ENCODE data around the gene WDR59. TPM values are rescaled to one million over a fixed set of nuclear protein-coding genes. Genes with fewer than 3 reads are reported as not detected.

The WDR59 gene
- total RNA-seq, 1 donor from 2014 or later: 64.0 TPM

- no peak overlapping the region for H3K27ac ChIP-seq
- no peak overlapping the region for H3K27ac Mint-ChIP-seq
- H3K79me2 ChIP-seq (ENCODE audit: low read depth): peaks cover 100% of the 10 kb centered on the region
- no peaks in the 10 kb centered on the region for H3K36me3 ChIP-seq
- H3K4me2 ChIP-seq: no peak overlapping the region
- no peaks in the 10 kb centered on the region for H3K27me3 Mint-ChIP-seq (ENCODE audit: insufficient read depth, low read depth)
- no peak overlapping the region for H3K9ac ChIP-seq
- H3K4me1 ChIP-seq: no peaks in the 10 kb centered on the region
- H4K20me1 ChIP-seq (ENCODE audit: low read depth): peaks cover 74% of the 10 kb centered on the region
- peaks cover 11% of the 10 kb centered on the region for H3K9me3 Mint-ChIP-seq
- DNase-seq (ENCODE audit: low spot score): no peak
- H3K36me3 Mint-ChIP-seq: peaks cover 43% of the 10 kb centered on the region
- no peaks in the 10 kb centered on the region for H3F3A ChIP-seq (ENCODE audit: low read depth)
- H3K9me3 ChIP-seq (ENCODE audit: low read depth): no peaks in the 10 kb centered on the region
- peaks cover 16% of the 10 kb centered on the region for H3K4me1 Mint-ChIP-seq
- TF ChIP-seq EZH2phosphoT487 (IDR thresholded peaks at IDR 0.05) (no peak), EZH2 (IDR thresholded peaks at IDR 0.05) (no peak)
- TF ChIP-seq, protein P1, sequence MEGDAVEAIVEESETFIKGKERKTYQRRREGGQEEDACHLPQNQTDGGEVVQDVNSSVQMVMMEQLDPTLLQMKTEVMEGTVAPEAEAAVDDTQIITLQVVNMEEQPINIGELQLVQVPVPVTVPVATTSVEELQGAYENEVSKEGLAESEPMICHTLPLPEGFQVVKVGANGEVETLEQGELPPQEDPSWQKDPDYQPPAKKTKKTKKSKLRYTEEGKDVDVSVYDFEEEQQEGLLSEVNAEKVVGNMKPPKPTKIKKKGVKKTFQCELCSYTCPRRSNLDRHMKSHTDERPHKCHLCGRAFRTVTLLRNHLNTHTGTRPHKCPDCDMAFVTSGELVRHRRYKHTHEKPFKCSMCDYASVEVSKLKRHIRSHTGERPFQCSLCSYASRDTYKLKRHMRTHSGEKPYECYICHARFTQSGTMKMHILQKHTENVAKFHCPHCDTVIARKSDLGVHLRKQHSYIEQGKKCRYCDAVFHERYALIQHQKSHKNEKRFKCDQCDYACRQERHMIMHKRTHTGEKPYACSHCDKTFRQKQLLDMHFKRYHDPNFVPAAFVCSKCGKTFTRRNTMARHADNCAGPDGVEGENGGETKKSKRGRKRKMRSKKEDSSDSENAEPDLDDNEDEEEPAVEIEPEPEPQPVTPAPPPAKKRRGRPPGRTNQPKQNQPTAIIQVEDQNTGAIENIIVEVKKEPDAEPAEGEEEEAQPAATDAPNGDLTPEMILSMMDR (IDR thresholded peaks at IDR 0.05): no peak
- H2AFZ ChIP-seq (replicated peaks): no peak overlapping the region
- H3K4me3 Mint-ChIP-seq: no peak overlapping the region
- no peak overlapping the region for H3K4me3 ChIP-seq
- no peaks in the 10 kb centered on the region for H3K27me3 ChIP-seq
Observed at GRCh38 chr16:75007443-75007842, 22.5 kb upstream of the WDR59 start.

DNA sequence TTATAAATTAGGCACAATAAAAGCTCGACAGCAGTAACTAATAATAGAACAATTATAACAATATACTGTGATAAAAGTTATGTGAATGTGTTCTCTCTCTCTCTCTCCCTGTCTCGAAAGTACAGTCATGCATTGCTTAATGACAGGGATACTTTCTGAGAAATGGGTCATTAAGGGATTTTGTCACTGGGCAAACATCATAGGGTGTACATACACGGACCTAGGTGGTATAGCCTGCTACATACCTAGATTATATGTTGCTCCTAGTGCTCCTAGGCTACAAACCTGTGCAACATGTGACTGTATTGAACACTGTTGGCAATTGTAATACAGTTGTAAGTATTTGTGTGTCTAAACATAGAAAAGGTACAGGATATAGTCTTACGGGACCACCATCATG lies 20.8 kb upstream of the WDR59 start:
- no peak for DNase-seq (ENCODE audit: low spot score)
- Histone ChIP-seq H2AFZ (replicated peaks) (no peak overlapping the region), H3K4me2 (no peak overlapping the region), H4K20me1 (ENCODE audit: low read depth) (peaks cover 78% of the 10 kb centered on the region), H3F3A (ENCODE audit: low read depth) (peaks cover under 1% of the 10 kb centered on the region), H3K36me3 (no peaks in the 10 kb centered on the region), H3K27me3 (no peaks in the 10 kb centered on the region), H3K9me3 (ENCODE audit: low read depth) (no peaks in the 10 kb centered on the region), H3K27ac (no peak overlapping the region), H3K9ac (no peak overlapping the region), H3K4me1 (peaks cover 10% of the 10 kb centered on the region), H3K4me3 (no peak overlapping the region), H3K79me2 (ENCODE audit: low read depth) (peaks cover 100% of the 10 kb centered on the region)
- H3K27ac Mint-ChIP-seq: no peak overlapping the region
- TF ChIP-seq, protein P1 (IDR thresholded peaks at IDR 0.05): no peak
- TF ChIP-seq EZH2 (IDR thresholded peaks at IDR 0.05) (no peak), EZH2phosphoT487 (IDR thresholded peaks at IDR 0.05) (no peak)
- H3K27me3 Mint-ChIP-seq (ENCODE audit: insufficient read depth, low read depth): no peaks in the 10 kb centered on the region
- peaks cover 22% of the 10 kb centered on the region for H3K4me1 Mint-ChIP-seq
- H3K9me3 Mint-ChIP-seq: peaks cover 11% of the 10 kb centered on the region
- H3K4me3 Mint-ChIP-seq: no peak overlapping the region
- peaks cover 42% of the 10 kb centered on the region for H3K36me3 Mint-ChIP-seq

DNA sequence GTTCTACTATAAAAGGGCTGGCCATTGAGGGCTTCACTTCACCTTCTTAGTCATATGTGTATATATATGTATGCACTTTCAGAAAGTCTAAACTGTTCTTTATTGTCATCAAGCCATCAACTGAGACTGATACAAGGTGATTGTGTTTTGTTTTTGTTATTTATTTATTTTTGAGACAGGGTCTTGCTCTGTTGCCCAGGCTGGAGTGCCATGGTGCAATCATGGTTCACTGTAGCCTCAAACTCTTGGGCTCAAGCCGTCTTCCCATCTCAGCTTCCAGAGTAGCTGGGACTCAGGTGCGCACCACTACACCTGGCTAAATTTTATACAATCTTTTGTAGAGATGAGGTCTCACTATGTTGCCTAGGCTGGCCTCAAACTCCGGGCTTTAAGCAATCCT lies 19.5 kb upstream of the WDR59 start:
- DNase-seq (ENCODE audit: low spot score): no peak
- H3K9me3 ChIP-seq (ENCODE audit: low read depth): no peaks in the 10 kb centered on the region
- no peaks in the 10 kb centered on the region for H3K27me3 ChIP-seq
- H4K20me1 ChIP-seq (ENCODE audit: low read depth): peaks cover 87% of the 10 kb centered on the region
- Mint-ChIP-seq H3K4me1 (peaks cover 28% of the 10 kb centered on the region), H3K27ac (no peak overlapping the region), H3K36me3 (peaks cover 38% of the 10 kb centered on the region), H3K27me3 (ENCODE audit: insufficient read depth, low read depth) (no peaks in the 10 kb centered on the region), H3K9me3 (peaks cover 8% of the 10 kb centered on the region), H3K4me3 (no peak overlapping the region)
- H3F3A ChIP-seq (ENCODE audit: low read depth): peaks cover 9% of the 10 kb centered on the region
- TF ChIP-seq, protein P1 (IDR thresholded peaks at IDR 0.05): no peak
- TF ChIP-seq EZH2phosphoT487 (IDR thresholded peaks at IDR 0.05) (no peak), EZH2 (IDR thresholded peaks at IDR 0.05) (no peak)
- H3K79me2 ChIP-seq (ENCODE audit: low read depth): peaks cover 100% of the 10 kb centered on the region
- no peak overlapping the region for H3K9ac ChIP-seq
- no peak overlapping the region for H2AFZ ChIP-seq (replicated peaks)
- H3K36me3 ChIP-seq: no peaks in the 10 kb centered on the region
- H3K27ac ChIP-seq: no peak overlapping the region
- no peak overlapping the region for H3K4me2 ChIP-seq
- H3K4me3 ChIP-seq: no peak overlapping the region
- H3K4me1 ChIP-seq: peaks cover 17% of the 10 kb centered on the region

Data from neural progenitor cell (in vitro differentiated cells).